GM23248 (cell line): ENCODE data around the gene IFFO2. TPM values are rescaled to one million over a fixed set of nuclear protein-coding genes. Genes with fewer than 3 reads are reported as not detected.

Source experiments
- DNase-seq: peaks from one replicate; pipeline ENCODE4 v3.0.0-alpha.2; 2015
- H2AFZ ChIP-seq: fragments of 200-600 bp; sonication (generic); 2 replicates; pipeline ENCODE4 v1.6.1; 2016; ENCODE audit warnings: antibody characterized with exemption
- H3F3A ChIP-seq: fragments of 200-600 bp; sonication (generic); 2 replicates; pipeline ENCODE4 v1.6.1; 2016; ENCODE audit warnings: mild to moderate bottlenecking, antibody characterized with exemption, mixed run types; ENCODE audit not compliant: insufficient read depth
- H3K27ac ChIP-seq: fragments of 200-600 bp; sonication (generic); 2 replicates; pipeline ENCODE4 v1.5.1; 2016; ENCODE audit warnings: mild to moderate bottlenecking
- H3K27me3 ChIP-seq: fragments of 200-600 bp; sonication (generic); replicated peaks from 2 replicates; pipeline ENCODE4 v1.6.1; 2016; ENCODE audit warnings: mild to moderate bottlenecking; ENCODE audit not compliant: insufficient read depth
- H3K36me3 ChIP-seq: fragments of 200-600 bp; sonication (generic); 2 replicates; pipeline ENCODE4 v1.6.1; 2016; ENCODE audit warnings: low read depth, mild to moderate bottlenecking
- H3K4me1 ChIP-seq: fragments of 200-600 bp; sonication (generic); 2 replicates; pipeline ENCODE4 v1.6.1; 2016; ENCODE audit warnings: mild to moderate bottlenecking; ENCODE audit not compliant: insufficient read depth
- H3K4me2 ChIP-seq: fragments of 200-600 bp; sonication (generic); one replicate; pipeline ENCODE4 v1.6.1; 2016; ENCODE audit warnings: mild to moderate bottlenecking; ENCODE audit not compliant: unreplicated experiment
- H3K4me3 ChIP-seq: fragments of 200-600 bp; sonication (generic); 2 replicates; pipeline ENCODE4 v1.5.1; 2016; ENCODE audit warnings: mild to moderate bottlenecking
- H3K79me2 ChIP-seq: fragments of 200-600 bp; sonication (generic); 2 replicates; pipeline ENCODE4 v1.6.1; 2016; ENCODE audit warnings: mild to moderate bottlenecking; ENCODE audit not compliant: insufficient read depth
- H3K9ac ChIP-seq: fragments of 200-600 bp; sonication (generic); 2 replicates; pipeline ENCODE4 v1.6.1; 2016; ENCODE audit warnings: mild to moderate bottlenecking
- H3K9me2 ChIP-seq: fragments of 200-600 bp; sonication (generic); 2 replicates; pipeline ENCODE4 v1.6.1; 2016; ENCODE audit warnings: mixed run types, mild to moderate bottlenecking, moderate library complexity; ENCODE audit not compliant: insufficient read depth
- H3K9me3 ChIP-seq: fragments of 200-600 bp; sonication (generic); one replicate; pipeline ENCODE4 v1.6.1; 2017; ENCODE audit warnings: low read depth
- H4K20me1 ChIP-seq: fragments of 200-600 bp; sonication (generic); 2 replicates; pipeline ENCODE4 v1.6.0; 2016; ENCODE audit not compliant: insufficient read depth
- EZH2 ChIP-seq: fragments of 200-600 bp; sonication (generic); IDR thresholded peaks from 2 replicates; pipeline ENCODE4 v1.6.1; 2018; ENCODE audit warnings: antibody characterized with exemption, mild to moderate bottlenecking; ENCODE audit not compliant: insufficient read depth, poor library complexity, severe bottlenecking
- EZH2phosphoT487 ChIP-seq: fragments of 200-600 bp; sonication (generic); IDR thresholded peaks from 2 replicates; pipeline ENCODE4 v1.6.1; 2018; ENCODE audit warnings: antibody characterized with exemption, moderate library complexity, mild to moderate bottlenecking, low read depth; ENCODE audit not compliant: insufficient read depth
- WGBS, 2 experiments: methylation state at CpG; one replicate each; pipeline ENCODE4 v1.1.6; 2015 to 2017; ENCODE audit warnings: low lambda C conversion rate in 2 of 2, low coverage in 1 of 2; ENCODE audit errors: missing lambda C conversion rate in 2 of 2; 5-methylcytosine and 5-hydroxymethylcytosine counted together
- in situ Hi-C: fragments of 300-500 bp; cut with MboI; formaldehyde crosslinking; loops from 2 replicates; pipeline ENCODE4 v1.15.0; 2020
- polyA plus RNA-seq: library from polyadenylated mRNA; unstranded; fragments of >200 nt; fragmentation: Nextera tagmentation; extraction: Ambion mirVana; gene quantifications from 2 replicates; pipeline ENCODE4 v1.2.1, GENCODE V29; 2016
- total RNA-seq: library from RNA; depleted of rRNA; stranded (reverse); fragments of >200 nt; shearing (Covaris generic); gene quantifications from 2 replicates; pipeline ENCODE4 v1.2.3, GENCODE V29; 2014

IFFO2 gene
- total and polyA plus RNA-seq, 2 experiments from 2014 or later = 0.60 to 12.8 TPM

DNA sequence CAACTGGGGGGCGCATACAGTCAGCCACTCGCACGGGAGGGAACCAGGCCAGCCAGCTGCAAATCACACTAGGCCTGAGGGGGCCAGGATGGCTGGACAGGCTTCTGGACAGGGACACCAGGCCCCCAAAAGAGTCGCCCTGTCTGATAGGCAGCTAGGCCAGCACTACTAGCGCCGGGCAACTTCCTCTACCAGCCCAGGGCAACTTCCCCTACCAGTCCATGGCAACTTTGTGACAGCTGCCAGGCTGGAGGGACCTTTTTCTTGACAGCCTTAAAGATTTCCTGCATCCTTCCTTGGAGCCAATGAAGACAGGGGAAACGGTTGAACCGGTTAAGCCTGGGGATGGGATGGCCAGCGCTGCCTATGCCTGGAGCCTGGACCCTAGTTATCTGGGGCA, 5.1 kb downstream of the IFFO2 start:
- Histone ChIP-seq H3K9ac (peak overlapping the region; percentile 78), H3K27ac (peak overlapping the region; percentile 97), H3K4me3 (0 out of 2 replicates have a peak overlapping the region, but pooled peaks have one; percentile 69), H3K9me3 (no peaks in the 10 kb centered on the region), H3K36me3 (no peaks in the 10 kb centered on the region), H3K79me2 (peaks cover 83% of the 10 kb centered on the region), H3K4me1 (peaks cover 80% of the 10 kb centered on the region), H3K9me2 (no peaks in the 10 kb centered on the region), H2AFZ (peak overlapping the region; percentile 72), H3F3A (peaks cover 59% of the 10 kb centered on the region), H4K20me1 (no peaks in the 10 kb centered on the region), H3K27me3 (no peaks in the 10 kb centered on the region), H3K4me2 (no peak overlapping the region)
- 84 to 88% methylated on average over 9 of the region's 9 CpGs for WGBS, 2 experiments
- DNase-seq = no peak
- in situ Hi-C loops = no loop called here
- TF ChIP-seq EZH2phosphoT487 (no peak), EZH2 (no peak)

DNA sequence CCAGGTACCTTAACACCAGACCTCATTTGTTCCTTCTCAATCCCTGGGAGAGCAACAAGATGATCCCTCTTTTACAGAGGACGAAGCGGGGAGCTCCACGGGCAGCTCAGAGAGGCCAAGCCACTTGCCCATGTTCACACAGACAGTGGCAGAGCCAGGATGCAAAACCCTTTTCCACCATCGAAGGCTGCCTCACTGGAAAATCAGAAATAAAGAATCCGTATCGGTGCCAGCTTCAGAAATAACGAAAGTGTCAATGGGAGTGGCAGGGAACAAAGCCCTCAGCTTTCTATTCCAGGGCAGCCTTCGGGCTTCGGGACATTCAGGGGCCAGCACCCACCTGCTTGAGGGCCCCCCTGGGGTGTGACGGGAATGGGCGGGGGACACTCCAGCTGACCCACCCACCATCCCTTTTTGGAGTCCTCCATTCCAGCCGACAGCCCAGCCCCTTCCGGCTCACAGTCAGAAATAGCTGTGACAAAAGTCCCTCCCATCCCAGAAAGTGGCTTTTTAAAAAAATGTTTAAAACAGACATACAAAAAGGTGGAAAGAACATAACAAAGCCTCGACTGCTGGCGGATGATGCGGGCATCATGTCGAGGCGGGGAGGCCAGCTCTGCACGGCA, 6.0 kb downstream of the IFFO2 start:
- in situ Hi-C loops = no loop called here
- 3 to 5% methylated on average over 19 of the region's 19 CpGs for WGBS, 2 experiments
- no peaks in the 10 kb centered on the region for H3K36me3 ChIP-seq
- H3K79me2 ChIP-seq = peaks cover 90% of the 10 kb centered on the region
- H3K9me2 ChIP-seq = no peaks in the 10 kb centered on the region
- peaks cover 59% of the 10 kb centered on the region for H3F3A ChIP-seq
- no peaks in the 10 kb centered on the region for H4K20me1 ChIP-seq
- peak overlapping the region; percentile 78 for H3K9ac ChIP-seq
- peak overlapping the region; percentile 72 for H2AFZ ChIP-seq
- H3K27ac ChIP-seq = peak overlapping the region; percentile 97
- no peaks in the 10 kb centered on the region for H3K27me3 ChIP-seq
- DNase-seq = peak; percentile 53
- H3K9me3 ChIP-seq = no peaks in the 10 kb centered on the region
- peak overlapping the region; percentile 87 for H3K4me2 ChIP-seq
- TF ChIP-seq EZH2phosphoT487 (no peak), EZH2 (no peak)
- peaks cover 80% of the 10 kb centered on the region for H3K4me1 ChIP-seq
- peak overlapping the region; percentile 69 for H3K4me3 ChIP-seq

DNA sequence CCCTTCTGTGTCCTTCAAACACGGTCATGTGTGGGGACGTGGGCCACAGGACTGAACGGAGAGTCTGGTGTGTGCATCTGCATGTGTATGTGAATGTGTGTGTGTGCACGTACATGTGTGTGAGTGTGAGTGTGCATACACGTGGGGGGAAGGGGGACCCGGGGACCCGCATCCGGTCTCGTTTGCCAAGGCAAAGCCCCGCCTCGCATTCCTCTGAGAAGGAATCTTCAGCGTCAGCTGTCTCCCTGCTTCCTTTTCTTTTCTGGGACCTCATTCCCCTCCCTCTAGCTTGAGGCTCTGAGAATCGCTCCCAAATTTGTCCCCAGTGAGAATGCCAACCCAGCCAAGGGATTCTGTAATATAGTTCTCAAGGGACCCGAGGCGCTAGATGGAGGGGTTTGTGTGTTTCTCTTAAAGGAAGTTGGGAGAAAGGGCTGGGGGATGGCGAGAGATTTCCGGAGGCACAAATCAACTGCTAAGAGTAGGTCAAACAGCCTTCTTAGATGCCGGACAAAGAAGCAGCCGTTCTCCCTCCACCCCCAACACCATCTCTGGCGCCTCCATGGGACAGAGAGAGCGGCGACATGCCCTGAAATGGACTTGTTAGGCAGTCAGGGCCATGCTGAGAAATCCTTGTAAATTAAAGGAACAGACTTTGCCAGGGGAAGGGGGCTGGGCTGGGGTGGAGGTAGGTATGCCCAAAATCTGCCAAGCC, 6.6 kb downstream of the IFFO2 start:
- Histone ChIP-seq H3K4me3 (peak overlapping the region; percentile 69), H3K9me3 (no peaks in the 10 kb centered on the region), H3K27ac (peak overlapping the region; percentile 97), H3K36me3 (no peaks in the 10 kb centered on the region), H3K4me1 (peaks cover 86% of the 10 kb centered on the region), H3K27me3 (no peaks in the 10 kb centered on the region), H2AFZ (peak overlapping the region; percentile 72), H3K4me2 (peak overlapping the region; percentile 87), H4K20me1 (no peaks in the 10 kb centered on the region), H3K9me2 (no peaks in the 10 kb centered on the region), H3K9ac (peak overlapping the region; percentile 78), H3F3A (peaks cover 55% of the 10 kb centered on the region), H3K79me2 (peaks cover 90% of the 10 kb centered on the region)
- in situ Hi-C loops = no loop called here
- no peak for TF ChIP-seq EZH2phosphoT487
- no peak for TF ChIP-seq EZH2
- WGBS, 2 experiments = 2 to 4% methylated on average over 22 of the region's 22 CpGs
- DNase-seq = peak; percentile 70

DNA sequence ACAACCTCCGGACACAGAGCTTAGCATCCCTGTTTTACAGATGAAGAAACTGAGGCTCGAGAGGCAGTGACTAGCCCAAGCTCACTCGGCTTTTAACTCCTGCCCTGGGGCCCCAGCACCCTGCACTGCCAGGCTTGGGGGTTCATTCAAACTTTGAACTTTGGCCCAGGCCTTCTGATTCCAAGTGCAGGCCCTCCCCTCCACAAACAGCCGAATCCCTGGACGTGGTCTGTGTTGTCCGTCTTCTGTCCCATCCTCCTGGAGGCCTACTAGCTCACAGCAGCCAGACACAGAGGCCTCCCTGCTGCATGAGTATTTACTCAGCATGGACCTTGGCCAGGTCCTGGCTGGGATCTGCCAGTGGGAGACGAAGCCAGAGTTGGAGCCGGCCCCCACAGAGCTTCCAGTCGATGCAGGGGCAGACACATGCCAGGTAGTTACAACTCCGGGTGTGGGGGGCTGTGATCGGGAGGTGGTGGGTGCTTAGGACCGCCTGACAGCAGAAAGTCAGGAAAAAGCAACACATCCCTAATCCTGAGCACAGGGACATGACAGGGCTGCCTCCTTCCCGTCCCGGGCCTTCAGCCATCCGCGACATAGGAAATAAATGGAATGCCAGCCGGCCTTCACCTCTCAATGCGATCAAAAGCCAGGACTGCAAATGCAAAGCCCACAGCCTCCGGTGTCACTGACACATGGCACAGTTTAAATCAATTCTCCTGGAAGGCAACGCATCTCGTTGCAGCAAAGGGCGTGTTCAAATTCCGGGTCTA, 7.4 kb downstream of the IFFO2 start:
- peak; percentile 94 for DNase-seq
- Histone ChIP-seq H3K9ac (peak overlapping the region; percentile 78), H3K9me3 (no peaks in the 10 kb centered on the region), H3K4me2 (peak overlapping the region; percentile 87), H3K4me3 (peak overlapping the region; percentile 69), H3K27me3 (no peaks in the 10 kb centered on the region), H3K4me1 (peaks cover 82% of the 10 kb centered on the region), H3F3A (peaks cover 52% of the 10 kb centered on the region), H4K20me1 (no peaks in the 10 kb centered on the region), H3K79me2 (peaks cover 90% of the 10 kb centered on the region), H3K27ac (peak overlapping the region; percentile 97), H2AFZ (peak overlapping the region; percentile 72), H3K36me3 (no peaks in the 10 kb centered on the region), H3K9me2 (no peaks in the 10 kb centered on the region)
- TF ChIP-seq EZH2phosphoT487 (no peak), EZH2 (no peak)
- 8 to 9% methylated on average over 22 to 23 of the region's 23 CpGs for WGBS, 2 experiments
- in situ Hi-C loops = no loop called here
